CD4-positive, alpha-beta memory T cell (primary cell): ENCODE measurements around the gene ZNF641. TPM values are rescaled to one million over a fixed set of nuclear protein-coding genes. Genes with fewer than 3 reads are reported as not detected.

Experiments used
- CTCF ChIA-PET: fragments of 350-600 bp; sonication (Branson Sonifier 250); formaldehyde crosslinking; loops from one replicate; lab custom pipeline; 2021; ENCODE audit warnings: inconsistent platforms; ENCODE audit not compliant: partially characterized antibody; lab: Charles Lee
- POLR2A ChIA-PET: fragments of 350-600 bp; sonication (Branson Sonifier 250); formaldehyde crosslinking; loops from one replicate; lab custom pipeline; 2021; ENCODE audit not compliant: partially characterized antibody; lab: Charles Lee
- DNase-seq, 5 donors: peaks; one replicate each; pipeline versions ENCODE4 v3.0.0 to v3.0.0-alpha.2; 2020 to 2022; ENCODE audit warnings: mixed read lengths in 1 of 5
- H3K27ac ChIP-seq: one replicate; pipeline ENCODE4 v1.7.0; 2013; ENCODE audit warnings: low read depth, low read length
- H3K27me3 ChIP-seq: 2 replicates; pipeline ENCODE4 v1.7.0; 2013; ENCODE audit warnings: mild to moderate bottlenecking, low read length, moderate library complexity; ENCODE audit not compliant: insufficient read depth
- H3K36me3 ChIP-seq: 2 replicates; pipeline ENCODE4 v1.7.0; 2013; ENCODE audit warnings: mild to moderate bottlenecking, low read length, moderate library complexity; ENCODE audit not compliant: insufficient read depth
- H3K4me1 ChIP-seq: 2 replicates; pipeline ENCODE4 v1.7.0; 2013; ENCODE audit warnings: mild to moderate bottlenecking, low read length, moderate library complexity; ENCODE audit not compliant: insufficient read depth
- H3K4me3 ChIP-seq, 2 donors: one replicate each; pipeline ENCODE4 v1.7.0; 2013; ENCODE audit warnings: low read length in 2 of 2, mild to moderate bottlenecking in 1 of 2
- H3K9me3 ChIP-seq, 2 donors: one replicate each; pipeline ENCODE4 v1.7.0; 2013; ENCODE audit warnings: low read length in 2 of 2, control low read depth in 1 of 2; ENCODE audit not compliant: control insufficient read depth in 1 of 2
- H3K27ac Mint-ChIP-seq, 7 donors: one replicate each; pipeline ENCODE4 v1.8.0; 2020 to 2021; ENCODE audit warnings: mixed read lengths in 7 of 7, mild to moderate bottlenecking in 6 of 7, inconsistent platforms in 3 of 7, moderate library complexity in 3 of 7
- H3K27me3 Mint-ChIP-seq, 2 donors: one replicate each; pipeline ENCODE4 v1.8.0; 2020 to 2021; ENCODE audit warnings: mixed read lengths in 2 of 2
- H3K36me3 Mint-ChIP-seq, 2 donors: one replicate each; pipeline ENCODE4 v1.8.0; 2020 to 2021; ENCODE audit warnings: mixed read lengths in 2 of 2, inconsistent platforms in 1 of 2, mild to moderate bottlenecking in 1 of 2
- H3K4me1 Mint-ChIP-seq, 4 donors: one replicate each; pipeline ENCODE4 v1.8.0; 2020 to 2021; ENCODE audit warnings: mixed read lengths in 4 of 4, mild to moderate bottlenecking in 1 of 4
- H3K4me3 Mint-ChIP-seq, 8 donors: one replicate each; pipeline ENCODE4 v1.8.0; 2020 to 2021; ENCODE audit warnings: mixed read lengths in 8 of 8, mild to moderate bottlenecking in 7 of 8, moderate library complexity in 6 of 8, inconsistent platforms in 3 of 8
- H3K9me3 Mint-ChIP-seq, 8 donors: one replicate each; pipeline ENCODE4 v1.8.0; 2020 to 2021; ENCODE audit warnings: mixed read lengths in 8 of 8, mild to moderate bottlenecking in 5 of 8, inconsistent platforms in 3 of 8, moderate library complexity in 1 of 8
- intact Hi-C: fragments of 100-400 bp; cut with micrococcal nuclease; formaldehyde crosslinking; loops from one replicate; pipeline ENCODE4 v1.15.1; 2023
- polyA plus RNA-seq, 2 donors: library from polyadenylated mRNA; unstranded; fragments of 300-500 nt; fragmentation: Illumina TruSeq; gene quantifications; one replicate each; pipeline ENCODE4 v1.2.3, GENCODE V29; 2021
- total RNA-seq, 2 experiments: library from RNA; stranded (reverse); gene quantifications; one replicate each; pipeline ENCODE4 v1.2.3, GENCODE V29; 2021

The ZNF641 gene
- total and polyA plus RNA-seq, 4 experiments from 2014 or later, result 4.9 to 41.2 (median 27.4) TPM

- no peak overlapping the region for H3K4me3 ChIP-seq
- H3K4me1 ChIP-seq, result peaks cover 12% of the 10 kb centered on the region
- CTCF ChIA-PET, result no interaction called here
- Mint-ChIP-seq H3K4me1 (peaks cover 10 to 18% (median 13%) of the 10 kb centered on the region in 4 donors), H3K27me3 (peaks cover 2 to 12% of the 10 kb centered on the region in 2 donors), H3K36me3 (no peaks in the 10 kb centered on the region), H3K27ac (peak overlapping the region in 1 of 7 donors; percentile 48), H3K9me3 (no peaks in the 10 kb centered on the region), H3K4me3 (no peak overlapping the region)
- no peak for DNase-seq
- no peaks in the 10 kb centered on the region for H3K27me3 ChIP-seq
- intact Hi-C loops, result no loop called here
- no peaks in the 10 kb centered on the region for H3K9me3 ChIP-seq
- no peak overlapping the region for H3K27ac ChIP-seq
- POLR2A ChIA-PET, result no interaction called here
- H3K36me3 ChIP-seq, result no peaks in the 10 kb centered on the region
These were observed 62.1 kb downstream of the ZNF641 start for GRCh38 chr12:48288387-48289268.

Other genes starting within 250 kb of the ZNF641 start
- 10 to 100 TPM; 28.7 to 35.1 TPM for gene SENP1, start 244.8 kb downstream of the ZNF641 start, total RNA-seq
- gene SENP1, start 244.8 kb downstream of the ZNF641 start, polyA plus RNA-seq, result 1 to 10 TPM; 6.1 to 10.0 TPM
- gene PFKM, start 231.6 kb downstream of the ZNF641 start, total RNA-seq, result 10 to 100 TPM; 13.6 to 14.6 TPM
- 1 to 10 TPM; 7.8 to 8.3 TPM for gene PFKM, start 231.6 kb downstream of the ZNF641 start, polyA plus RNA-seq
- gene ASB8, start 193.4 kb downstream of the ZNF641 start, total RNA-seq, result 10 to 100 TPM; 61.0 to 64.6 TPM
- 10 to 100 TPM; 63.1 to 64.1 TPM for gene ASB8, start 193.4 kb downstream of the ZNF641 start, polyA plus RNA-seq
- under 1 TPM; 0.42 to 0.47 TPM for gene CCDC184, start 167.3 kb downstream of the ZNF641 start, total RNA-seq
- gene CCDC184, start 167.3 kb downstream of the ZNF641 start, polyA plus RNA-seq, result under 1 TPM in 1 of 2 donors, not detected in 1; 0.15 TPM
- gene OR10AD1, start 147.6 kb downstream of the ZNF641 start, total RNA-seq, result not detected
- gene OR10AD1, start 147.6 kb downstream of the ZNF641 start, polyA plus RNA-seq, result not detected
- gene ANP32D, start 121.6 kb upstream of the ZNF641 start, total RNA-seq, result not detected
- gene ANP32D, start 121.6 kb upstream of the ZNF641 start, polyA plus RNA-seq, result not detected
- gene C12orf54, start 131.6 kb upstream of the ZNF641 start, total RNA-seq, result not detected
- gene C12orf54, start 131.6 kb upstream of the ZNF641 start, polyA plus RNA-seq, result not detected
- not detected for gene OR8S1, start 174.7 kb upstream of the ZNF641 start, total RNA-seq
- not detected for gene OR8S1, start 174.7 kb upstream of the ZNF641 start, polyA plus RNA-seq
- gene LALBA, start 219.1 kb upstream of the ZNF641 start, total RNA-seq, result not detected
- not detected for gene LALBA, start 219.1 kb upstream of the ZNF641 start, polyA plus RNA-seq